Measurements from ENCODE around the gene HIKESHI. TPM values are rescaled to one million over a fixed set of nuclear protein-coding genes. Genes with fewer than 3 reads are reported as not detected.

The HIKESHI gene
- total RNA-seq, 4 donors from 2014 or later = 14.7 to 33.2 (median 28.2) TPM

GRCh38 chr11:86380295-86381059 lies 78.4 kb downstream of the HIKESHI start:
- no peak for DNase-seq (ENCODE audit: low spot score in 2 of 2)
- WGBS, 2 donors = 97 to 98% methylated on average over 2 of the region's 2 CpGs
- TF ChIP-seq CTCF (IDR thresholded peaks at IDR 0.05) = no peak
- no peak for TF ChIP-seq POLR2A (IDR thresholded peaks at IDR 0.05)

GRCh38 chr11:86383041-86383955 lies 81.3 kb downstream of the HIKESHI start:
- intact Hi-C loops (cut with DNase I; ENCODE audit: low total_unique reads) = no loop called here
- no peak for DNase-seq (ENCODE audit: low spot score in 2 of 2)
- no peak overlapping the region for H3K4me3 ChIP-seq (ENCODE audit: low read depth, poor library complexity, severe bottlenecking)
- 64 to 70% methylated on average over 5 of the region's 5 CpGs for WGBS, 2 donors
- TF ChIP-seq POLR2A (IDR thresholded peaks at IDR 0.05) = no peak
- no peak for TF ChIP-seq CTCF (IDR thresholded peaks at IDR 0.05)

More at GRCh38 chr11:86380295-86381059, 78.4 kb downstream of the HIKESHI start:
- intact Hi-C loops (cut with DNase I; ENCODE audit: low total_unique reads) = no loop called here
- no peak overlapping the region for H3K4me3 ChIP-seq (ENCODE audit: low read depth, poor library complexity, severe bottlenecking)

- H3K4me3 ChIP-seq (ENCODE audit: low read depth, poor library complexity, severe bottlenecking) = no peak overlapping the region
- intact Hi-C loops (cut with DNase I; ENCODE audit: low total_unique reads) = no loop called here
- DNase-seq (ENCODE audit: low spot score in 2 of 2) = no peak
- 75 to 77% methylated on average over 2 of the region's 2 CpGs for WGBS, 2 donors
- TF ChIP-seq POLR2A (IDR thresholded peaks at IDR 0.05) = no peak
- TF ChIP-seq CTCF (IDR thresholded peaks at IDR 0.05) = no peak
Measured at GRCh38 chr11:86386283-86386682, 84.2 kb downstream of the HIKESHI start.

- WGBS, 2 donors = 58 to 66% methylated on average over 2 of the region's 2 CpGs
- TF ChIP-seq POLR2A (IDR thresholded peaks at IDR 0.05) (no peak), CTCF (IDR thresholded peaks at IDR 0.05) (no peak)
- H3K4me3 ChIP-seq (ENCODE audit: low read depth, poor library complexity, severe bottlenecking) = no peak overlapping the region
- intact Hi-C loops (cut with DNase I; ENCODE audit: low total_unique reads) = no loop called here
- DNase-seq (ENCODE audit: low spot score in 2 of 2) = no peak
Measured at GRCh38 chr11:86386746-86387145, 84.7 kb downstream of the HIKESHI start.

GRCh38 chr11:86388198-86388597 lies 86.2 kb downstream of the HIKESHI start:
- H3K4me3 ChIP-seq (ENCODE audit: low read depth, poor library complexity, severe bottlenecking) = no peak overlapping the region
- TF ChIP-seq CTCF (IDR thresholded peaks at IDR 0.05) = no peak
- no peak for TF ChIP-seq POLR2A (IDR thresholded peaks at IDR 0.05)
- no peak for DNase-seq (ENCODE audit: low spot score in 2 of 2)
- WGBS, 2 donors = 65 to 72% methylated on average over 4 of the region's 4 CpGs
- intact Hi-C loops (cut with DNase I; ENCODE audit: low total_unique reads) = no loop called here
